Choroid plexus epithelial cell (primary cell): ENCODE results near the gene CCL4.

Experiments
- DNase-seq: peaks from one replicate; pipeline ENCODE4 v3.0.0-alpha.2; 2010; ENCODE audit warnings: low read depth
- H3K4me3 ChIP-seq: 2 replicates; pipeline ENCODE4 v1.5.1; 2011; ENCODE audit warnings: low read depth, mild to moderate bottlenecking, control low read depth, low read length, moderate library complexity
- CTCF ChIP-seq: conservative IDR thresholded peaks from 2 replicates; pipeline ENCODE4 v1.5.1; 2011; ENCODE audit warnings: low read depth, mild to moderate bottlenecking, control low read depth, inconsistent platforms, low read length, moderate library complexity

The CCL4 gene

GRCh38 chr17:36127199-36127893 lies 23.7 kb downstream of the CCL4 start:
- no peak for DNase-seq
- TF ChIP-seq CTCF, result no peak
- H3K4me3 ChIP-seq, result no peak overlapping the region

- no peak overlapping the region for H3K4me3 ChIP-seq
- DNase-seq, result no peak
- TF ChIP-seq CTCF, result no peak
Observed at GRCh38 chr17:36127911-36128310, 24.3 kb downstream of the CCL4 start.

GRCh38 chr17:36128411-36128978 lies 24.9 kb downstream of the CCL4 start:
- no peak for DNase-seq
- no peak for TF ChIP-seq CTCF

GRCh38 chr17:36129616-36130015 lies 26.0 kb downstream of the CCL4 start:
- no peak for DNase-seq
- no peak overlapping the region for H3K4me3 ChIP-seq
- TF ChIP-seq CTCF, result no peak

More at GRCh38 chr17:36128411-36128978, 24.9 kb downstream of the CCL4 start:
- no peak overlapping the region for H3K4me3 ChIP-seq

- H3K4me3 ChIP-seq, result no peak overlapping the region
- no peak for DNase-seq
- TF ChIP-seq CTCF, result no peak
Observed at GRCh38 chr17:36130346-36130745, 26.7 kb downstream of the CCL4 start.

GRCh38 chr17:36131421-36131820 lies 27.8 kb downstream of the CCL4 start:
- TF ChIP-seq CTCF, result peak; percentile 13
- no peak for DNase-seq
- H3K4me3 ChIP-seq, result no peak overlapping the region

GRCh38 chr17:36131931-36132330 lies 28.3 kb downstream of the CCL4 start:
- no peak overlapping the region for H3K4me3 ChIP-seq
- no peak for TF ChIP-seq CTCF
- DNase-seq, result no peak
